ENCODE measurements around the gene H2BK1.

GRCh38 chr7:151167197-151167961 lies 42.9 kb downstream of the H2BK1 start, which contains the start of gene GBX1:
- TF ChIP-seq CTCF (IDR thresholded peaks at IDR 0.05): peak in 2 of 7 experiments; percentile 9 to 27
- TF ChIP-seq POLR2A (IDR thresholded peaks at IDR 0.05): no peak

Data from body of pancreas (tissue), 4 donors.